B cell (primary cell): ENCODE data around the gene SRBD1. TPM values are rescaled to one million over a fixed set of nuclear protein-coding genes. Genes with fewer than 3 reads are reported as not detected.

ENCODE experiments used
- ATAC-seq: fragments of 200-7000 bp; cut with Tn5 transposase; one replicate; pipeline ENCODE4 v1.10.0; 2021; ENCODE audit warnings: low read depth, mild to moderate bottlenecking, moderate number of reproducible peaks, moderate library complexity
- CTCF ChIA-PET: fragments of 350-600 bp; sonication (Branson Sonifier 250); formaldehyde crosslinking; loops from one replicate; lab custom pipeline; 2021; ENCODE audit warnings: antibody characterized with exemption, inconsistent platforms; lab: Charles Lee
- POLR2A ChIA-PET: fragments of 350-600 bp; sonication (Branson Sonifier 250); formaldehyde crosslinking; loops from one replicate; lab custom pipeline; 2021; ENCODE audit warnings: antibody characterized with exemption; lab: Charles Lee
- DNase-seq: peaks from one replicate; pipeline ENCODE4 v3.0.0; 2013
- H2AFZ ChIP-seq: 2 replicates; pipeline ENCODE4 v1.6.1; 2012; ENCODE audit warnings: mild to moderate bottlenecking, low read depth, low read length; ENCODE audit not compliant: insufficient read depth, poor library complexity, severe bottlenecking
- H3K27ac ChIP-seq, 2 donors: 1 replicate in 1 of 2; 2 replicates in 1 of 2; pipeline ENCODE4 v1.5.1; 2012 to 2013; ENCODE audit warnings: low read length in 2 of 2, mild to moderate bottlenecking in 2 of 2, moderate library complexity in 1 of 2
- H3K27me3 ChIP-seq, 4 experiments: fragments of 200-600 bp in 1 of 4; sonication (generic) in 1 of 4; replicated peaks in 1 of 4; 1 replicate in 2 of 4; 2 replicates in 2 of 4; pipeline versions ENCODE4 v1.6.1 to v1.7.0; 2013 to 2016; ENCODE audit warnings: low read length in 3 of 4, mild to moderate bottlenecking in 2 of 4, mixed read lengths in 1 of 4, moderate library complexity in 1 of 4; ENCODE audit not compliant: insufficient read depth in 4 of 4, control insufficient read depth in 3 of 4; ENCODE audit errors: control extremely low read depth in 1 of 4
- H3K36me3 ChIP-seq, 2 experiments: replicated peaks in 1 of 2; 1 replicate in 1 of 2; 2 replicates in 1 of 2; pipeline versions ENCODE4 v1.6.1 to v1.7.1; 2013; ENCODE audit warnings: low read length in 1 of 2; ENCODE audit not compliant: insufficient read depth in 2 of 2, control insufficient read depth in 1 of 2; ENCODE audit errors: control extremely low read depth in 1 of 2, extremely low read depth in 1 of 2
- H3K4me1 ChIP-seq, 2 donors: fragments of 200-600 bp in 1 of 2; sonication (generic) in 1 of 2; 1 replicate in 1 of 2; 2 replicates in 1 of 2; pipeline versions ENCODE4 v1.5.1 to v1.6.1; 2013 to 2017; ENCODE audit warnings: low read length in 2 of 2; ENCODE audit not compliant: control insufficient read depth in 2 of 2, insufficient read depth in 2 of 2
- H3K4me2 ChIP-seq: replicated peaks from 2 replicates; pipeline ENCODE3; 2012; ENCODE audit warnings: mild to moderate bottlenecking, low read depth, low read length; ENCODE audit not compliant: poor library complexity, severe bottlenecking
- H3K4me3 ChIP-seq, 5 experiments: fragments of 200-600 bp in 1 of 5; sonication (generic) in 1 of 5; 1 replicate in 3 of 5; 2 replicates in 2 of 5; pipeline versions ENCODE4 v1.5.1 to v1.7.0; 2011 to 2016; ENCODE audit warnings: low read length in 4 of 5, mild to moderate bottlenecking in 4 of 5, low read depth in 2 of 5, control low read depth in 1 of 5, moderate library complexity in 1 of 5; ENCODE audit not compliant: insufficient read depth in 1 of 5; ENCODE audit errors: control extremely low read depth in 1 of 5, extremely low read depth in 1 of 5
- H3K79me2 ChIP-seq: fragments of 200-600 bp; sonication (generic); one replicate; pipeline ENCODE4 v1.6.0; 2016; ENCODE audit warnings: low read length; ENCODE audit not compliant: control insufficient read depth, insufficient read depth
- H3K9ac ChIP-seq: fragments of 200-600 bp; sonication (generic); 2 replicates; pipeline ENCODE4 v1.6.1; 2017; ENCODE audit warnings: mild to moderate bottlenecking, low read length, moderate library complexity
- H3K9me3 ChIP-seq, 3 donors: one replicate each; pipeline versions ENCODE4 v1.6.1 to v1.7.1; 2013; ENCODE audit warnings: low read length in 2 of 3; ENCODE audit not compliant: control insufficient read depth in 2 of 3, insufficient read depth in 1 of 3; ENCODE audit errors: control extremely low read depth in 1 of 3
- H4K20me1 ChIP-seq: 2 replicates; pipeline ENCODE4 v1.6.0; 2012; ENCODE audit warnings: mild to moderate bottlenecking, low read length; ENCODE audit not compliant: insufficient read depth, control insufficient read depth, poor library complexity, severe bottlenecking
- H3K27ac Mint-ChIP-seq: one replicate; pipeline ENCODE4 v1.8.0; 2021; ENCODE audit warnings: mixed read lengths
- H3K27me3 Mint-ChIP-seq: one replicate; pipeline ENCODE4 v1.8.0; 2021; ENCODE audit warnings: mixed read lengths
- H3K4me1 Mint-ChIP-seq: one replicate; pipeline ENCODE4 v1.8.0; 2021; ENCODE audit warnings: mixed read lengths
- H3K4me3 Mint-ChIP-seq: one replicate; pipeline ENCODE4 v1.8.0; 2021; ENCODE audit warnings: mixed read lengths
- H3K9me3 Mint-ChIP-seq: one replicate; pipeline ENCODE4 v1.8.0; 2022; ENCODE audit warnings: mixed read lengths; ENCODE audit not compliant: insufficient read depth
- EZH2 ChIP-seq: IDR thresholded peaks from 2 replicates; pipeline ENCODE4 v1.6.1; 2012; ENCODE audit warnings: borderline replicate concordance, low read depth, mild to moderate bottlenecking, moderate library complexity, low read length; ENCODE audit not compliant: insufficient read depth, poor library complexity, severe bottlenecking
- WGBS: methylation state at CpG from one replicate; pipeline ENCODE4 v1.1.5; 2013; ENCODE audit warnings: missing lambda C conversion rate; ENCODE audit not compliant: insufficient coverage; 5-methylcytosine and 5-hydroxymethylcytosine counted together
- intact Hi-C: fragments of 100-400 bp; cut with micrococcal nuclease; formaldehyde crosslinking; loops from one replicate; pipeline ENCODE4 v1.10.0; 2022
- polyA plus RNA-seq: library from polyadenylated mRNA; depleted of rRNA; stranded (reverse); fragments of >200 nt; gene quantifications from 2 replicates; pipeline ENCODE4 v1.2.3, GENCODE V29; 2012
- small RNA-seq: library from RNA; depleted of rRNA; stranded (forward); fragments of <200 nt; gene quantifications from one replicate; pipeline ENCODE3, GENCODE V24; 2012; ENCODE audit warnings: low replicate concordance, low read depth; ENCODE audit not compliant: insufficient read length
- total RNA-seq, 2 donors: library from RNA; stranded (reverse); fragments of 120-200 nt in 1 of 2; gene quantifications; 1 replicate in 1 of 2; 2 replicates in 1 of 2; pipeline versions ENCODE4 v1.2.3 to v1.2.4, GENCODE V29; 2013 to 2022
- TF ChIP-seq, protein P1 (sequence below): fragments of 200-600 bp; IDR thresholded peaks from one replicate; pipeline ENCODE4 v1.8.0; 2022; ENCODE audit warnings: antibody characterized with exemption, mild to moderate bottlenecking

The SRBD1 gene
- total and polyA plus RNA-seq, 2 donors (not counting 1 experiment from before 2014, with no cell fraction given) = 6.2 to 27.1 TPM

DNA sequence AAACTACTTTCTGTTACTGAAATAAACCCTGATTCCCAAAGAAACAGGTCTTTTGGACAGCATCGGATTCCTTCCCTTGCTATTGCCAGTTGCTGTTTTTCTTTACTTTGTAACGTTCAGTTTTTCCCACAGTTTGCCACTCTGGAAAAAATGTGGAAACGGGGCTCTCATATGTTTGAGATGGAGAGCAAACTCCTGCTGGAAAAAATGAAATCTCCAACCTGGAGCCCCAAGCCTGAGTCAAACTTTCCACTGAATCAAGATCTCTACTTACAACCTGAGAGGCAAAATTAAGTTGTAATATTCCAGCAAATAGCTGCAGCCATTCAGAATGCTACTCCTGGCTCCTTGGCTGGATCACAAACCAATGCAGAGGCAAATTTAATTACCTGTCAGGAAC, 270.7 kb downstream of the SRBD1 start:
- Histone ChIP-seq H3K36me3 (no peaks in the 10 kb centered on the region), H4K20me1 (no peaks in the 10 kb centered on the region), H3K4me2 (no peak overlapping the region), H2AFZ (no peak overlapping the region), H3K79me2 (no peaks in the 10 kb centered on the region), H3K4me3 (no peak overlapping the region), H3K4me1 (no peaks in the 10 kb centered on the region), H3K27me3 (peaks cover 0 to 2% (median 0%) of the 10 kb centered on the region in 4 experiments), H3K9ac (no peak overlapping the region), H3K27ac (no peak overlapping the region), H3K9me3 (no peaks in the 10 kb centered on the region)
- H3K4me1 Mint-ChIP-seq = no peaks in the 10 kb centered on the region
- TF ChIP-seq, protein P1, sequence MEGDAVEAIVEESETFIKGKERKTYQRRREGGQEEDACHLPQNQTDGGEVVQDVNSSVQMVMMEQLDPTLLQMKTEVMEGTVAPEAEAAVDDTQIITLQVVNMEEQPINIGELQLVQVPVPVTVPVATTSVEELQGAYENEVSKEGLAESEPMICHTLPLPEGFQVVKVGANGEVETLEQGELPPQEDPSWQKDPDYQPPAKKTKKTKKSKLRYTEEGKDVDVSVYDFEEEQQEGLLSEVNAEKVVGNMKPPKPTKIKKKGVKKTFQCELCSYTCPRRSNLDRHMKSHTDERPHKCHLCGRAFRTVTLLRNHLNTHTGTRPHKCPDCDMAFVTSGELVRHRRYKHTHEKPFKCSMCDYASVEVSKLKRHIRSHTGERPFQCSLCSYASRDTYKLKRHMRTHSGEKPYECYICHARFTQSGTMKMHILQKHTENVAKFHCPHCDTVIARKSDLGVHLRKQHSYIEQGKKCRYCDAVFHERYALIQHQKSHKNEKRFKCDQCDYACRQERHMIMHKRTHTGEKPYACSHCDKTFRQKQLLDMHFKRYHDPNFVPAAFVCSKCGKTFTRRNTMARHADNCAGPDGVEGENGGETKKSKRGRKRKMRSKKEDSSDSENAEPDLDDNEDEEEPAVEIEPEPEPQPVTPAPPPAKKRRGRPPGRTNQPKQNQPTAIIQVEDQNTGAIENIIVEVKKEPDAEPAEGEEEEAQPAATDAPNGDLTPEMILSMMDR = no peak
- no peak for TF ChIP-seq EZH2
- DNase-seq = no peak
- intact Hi-C loops = no loop called here
- CTCF ChIA-PET = no interaction called here
- H3K4me3 Mint-ChIP-seq = no peak overlapping the region
- WGBS = 100% methylated on average over 1 of the region's 3 CpGs
- POLR2A ChIA-PET = no interaction called here
- H3K27me3 Mint-ChIP-seq = peaks cover 19% of the 10 kb centered on the region
- no peak overlapping the region for H3K27ac Mint-ChIP-seq
- ATAC-seq = no peak
- H3K9me3 Mint-ChIP-seq = no peaks in the 10 kb centered on the region

DNA sequence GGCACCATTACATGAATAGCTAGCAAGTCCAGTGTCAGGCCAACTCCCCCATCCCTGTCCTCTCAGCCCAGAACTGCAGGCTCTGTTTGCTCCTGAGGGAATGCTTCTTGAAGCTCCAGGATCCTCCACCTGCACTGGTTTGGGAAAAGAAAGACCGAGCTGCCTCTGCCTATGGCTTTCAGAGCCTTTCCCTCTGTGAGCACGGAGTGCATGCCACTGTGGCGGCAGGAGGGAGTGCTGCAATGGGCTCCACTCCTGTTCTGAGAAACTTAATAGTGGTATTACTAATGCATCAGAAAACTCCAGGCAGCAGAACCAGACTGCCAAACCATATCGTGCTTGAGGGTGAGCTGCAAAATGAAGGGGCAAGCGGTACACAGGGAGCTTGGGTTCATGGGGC, 271.8 kb downstream of the SRBD1 start:
- Histone ChIP-seq H3K27ac (no peak overlapping the region), H3K4me2 (no peak overlapping the region), H3K36me3 (no peaks in the 10 kb centered on the region), H3K27me3 (peaks cover 0 to 2% (median 0%) of the 10 kb centered on the region in 4 experiments), H2AFZ (no peak overlapping the region), H3K4me3 (no peak overlapping the region), H3K79me2 (no peaks in the 10 kb centered on the region), H3K9ac (no peak overlapping the region), H3K9me3 (no peaks in the 10 kb centered on the region), H3K4me1 (no peaks in the 10 kb centered on the region), H4K20me1 (no peaks in the 10 kb centered on the region)
- ChIA-PET POLR2A (no interaction called here), CTCF (no interaction called here)
- DNase-seq (no peak), ATAC-seq (no peak)
- Mint-ChIP-seq H3K27me3 (peaks cover 8% of the 10 kb centered on the region), H3K4me1 (no peaks in the 10 kb centered on the region), H3K27ac (no peak overlapping the region), H3K9me3 (no peaks in the 10 kb centered on the region), H3K4me3 (no peak overlapping the region)
- intact Hi-C loops = no loop called here
- 85% methylated on average over 5 of the region's 5 CpGs for WGBS
- TF ChIP-seq, protein P1 = no peak
- no peak for TF ChIP-seq EZH2

Small RNA genes within 50 kb of the gene (small RNA-seq; reads per million reads assigned to genes)
- not detected for gene RN7SL414P

Other genes starting within 250 kb of the SRBD1 start
- gene PRKCE, start 40.4 kb upstream of the SRBD1 start, total RNA-seq = 271 and 290 TPM in 2 replicates
- 23.6 and 23.7 TPM in 2 replicates for gene PRKCE, start 40.4 kb upstream of the SRBD1 start, polyA plus RNA-seq